ENCODE measurements around the gene FRAS1.
A peak's percentile ranks its signal among the peaks of the same experiment; 100 is the strongest.

The FRAS1 gene

GRCh38 chr4:78551420-78552351 lies 494.6 kb downstream of the FRAS1 start, which contains the start of gene ANXA3:
Gene ANXA3 (plus strand): TSS chr4:78551770. CDS start chr4:78554474, 2,704 bp downstream.
- peak; percentile 69 for DNase-seq (ENCODE audit: low spot score)

- peak; percentile 38 for DNase-seq (ENCODE audit: low spot score)
These were observed 495.4 kb downstream of the FRAS1 start for GRCh38 chr4:78552389-78553042.

GRCh38 chr4:78553043-78553396 lies 495.9 kb downstream of the FRAS1 start:
- no peak for DNase-seq (ENCODE audit: low spot score)

- DNase-seq (ENCODE audit: low spot score) = no peak
These were observed 496.5 kb downstream of the FRAS1 start for GRCh38 chr4:78553529-78554060.

GRCh38 chr4:78556665-78557064 lies 499.5 kb downstream of the FRAS1 start:
- DNase-seq (ENCODE audit: low spot score) = no peak

GRCh38 chr4:78557841-78558240 lies 500.7 kb downstream of the FRAS1 start:
- no peak for DNase-seq (ENCODE audit: low spot score)

GRCh38 chr4:78558410-78558809 lies 501.3 kb downstream of the FRAS1 start:
- no peak for DNase-seq (ENCODE audit: low spot score)

GRCh38 chr4:78560296-78560963 lies 503.3 kb downstream of the FRAS1 start:
- DNase-seq (ENCODE audit: low spot score) = no peak

- DNase-seq (ENCODE audit: low spot score) = no peak
These were observed 504.6 kb downstream of the FRAS1 start for GRCh38 chr4:78561677-78562076.

GRCh38 chr4:78562687-78563086 lies 505.6 kb downstream of the FRAS1 start:
- no peak for DNase-seq (ENCODE audit: low spot score)

- DNase-seq (ENCODE audit: low spot score) = no peak
These were observed 508.8 kb downstream of the FRAS1 start for GRCh38 chr4:78565971-78566372.

- DNase-seq (ENCODE audit: low spot score) = no peak
These were observed 509.8 kb downstream of the FRAS1 start for GRCh38 chr4:78566834-78567499.

GRCh38 chr4:78567500-78568060 lies 510.5 kb downstream of the FRAS1 start:
- DNase-seq (ENCODE audit: low spot score) = no peak

GRCh38 chr4:78568640-78569305 lies 511.6 kb downstream of the FRAS1 start:
- no peak for DNase-seq (ENCODE audit: low spot score)

- no peak for DNase-seq (ENCODE audit: low spot score)
These were observed 512.2 kb downstream of the FRAS1 start for GRCh38 chr4:78569306-78569821.

GRCh38 chr4:78570117-78570516 lies 513.0 kb downstream of the FRAS1 start:
- DNase-seq (ENCODE audit: low spot score) = no peak

- no peak for DNase-seq (ENCODE audit: low spot score)
These were observed 514.7 kb downstream of the FRAS1 start for GRCh38 chr4:78571804-78572203.

GRCh38 chr4:78578674-78579425 lies 521.7 kb downstream of the FRAS1 start:
- no peak for DNase-seq (ENCODE audit: low spot score)

GRCh38 chr4:78581618-78582017 lies 524.5 kb downstream of the FRAS1 start:
- no peak for DNase-seq (ENCODE audit: low spot score)

Measured in HuH-7.5 (cell line).